ENCODE measurements around the gene CCDC197. TPM values are rescaled to one million over a fixed set of nuclear protein-coding genes. Genes with fewer than 3 reads are reported as not detected.

Gene CCDC197
- total RNA-seq, 1 donor = not detected

DNA sequence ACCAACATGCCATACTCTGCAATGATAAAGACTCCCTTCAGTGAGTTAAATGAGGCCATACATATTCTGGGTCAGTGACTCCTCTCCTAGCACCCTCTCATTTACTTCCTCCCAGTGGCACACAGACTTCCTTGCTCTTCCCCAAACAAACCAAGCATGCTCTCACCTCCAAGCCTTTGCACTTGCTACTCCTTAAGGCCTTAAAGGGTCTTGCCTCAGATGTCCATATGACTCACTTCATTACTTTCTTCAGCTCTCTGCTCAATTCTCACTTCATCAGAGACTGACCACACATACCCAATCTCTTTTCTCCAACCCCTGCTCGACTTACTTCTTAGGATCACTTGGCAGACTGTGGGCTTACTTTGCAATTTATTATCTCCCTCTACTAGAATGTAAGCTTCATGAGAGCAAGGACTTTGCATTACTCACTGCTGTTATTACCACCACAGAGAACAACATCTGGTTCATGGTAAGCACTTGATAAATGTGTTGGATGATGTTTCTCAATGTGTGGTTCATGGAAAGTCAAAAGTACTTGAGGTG is 61.1 kb downstream of the CCDC197 start:
- TF ChIP-seq, protein P1, sequence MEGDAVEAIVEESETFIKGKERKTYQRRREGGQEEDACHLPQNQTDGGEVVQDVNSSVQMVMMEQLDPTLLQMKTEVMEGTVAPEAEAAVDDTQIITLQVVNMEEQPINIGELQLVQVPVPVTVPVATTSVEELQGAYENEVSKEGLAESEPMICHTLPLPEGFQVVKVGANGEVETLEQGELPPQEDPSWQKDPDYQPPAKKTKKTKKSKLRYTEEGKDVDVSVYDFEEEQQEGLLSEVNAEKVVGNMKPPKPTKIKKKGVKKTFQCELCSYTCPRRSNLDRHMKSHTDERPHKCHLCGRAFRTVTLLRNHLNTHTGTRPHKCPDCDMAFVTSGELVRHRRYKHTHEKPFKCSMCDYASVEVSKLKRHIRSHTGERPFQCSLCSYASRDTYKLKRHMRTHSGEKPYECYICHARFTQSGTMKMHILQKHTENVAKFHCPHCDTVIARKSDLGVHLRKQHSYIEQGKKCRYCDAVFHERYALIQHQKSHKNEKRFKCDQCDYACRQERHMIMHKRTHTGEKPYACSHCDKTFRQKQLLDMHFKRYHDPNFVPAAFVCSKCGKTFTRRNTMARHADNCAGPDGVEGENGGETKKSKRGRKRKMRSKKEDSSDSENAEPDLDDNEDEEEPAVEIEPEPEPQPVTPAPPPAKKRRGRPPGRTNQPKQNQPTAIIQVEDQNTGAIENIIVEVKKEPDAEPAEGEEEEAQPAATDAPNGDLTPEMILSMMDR (IDR thresholded peaks at IDR 0.05; ENCODE audit: insufficient read depth, low read length) = no peak
- DNase-seq (ENCODE audit: low read depth) = no peak
- H3K4me3 ChIP-seq (ENCODE audit: low read depth, low read length) = no peak overlapping the region

Small RNAs within 50 kb of the gene (small RNA-seq; reads per million reads assigned to genes)
- gene MIR4506 = not detected

Other genes with a start within 250 kb of the CCDC197 start
- 0.08 TPM in 1 of 2 replicates, not detected in the other for gene PRIMA1, start 208.8 kb upstream of the CCDC197 start, total RNA-seq (ENCODE audit: low replicate concordance)
- not detected in 2 replicates for gene FAM181A, start 70.0 kb upstream of the CCDC197 start, total RNA-seq (ENCODE audit: low replicate concordance)
- gene ASB2, start 20.7 kb upstream of the CCDC197 start, total RNA-seq (ENCODE audit: low replicate concordance) = 0.45 and 0.49 TPM in 2 replicates
- 2.5 and 2.8 TPM in 2 replicates for gene OTUB2, start 29.0 kb downstream of the CCDC197 start, total RNA-seq (ENCODE audit: low replicate concordance)
- gene DDX24, start 83.9 kb downstream of the CCDC197 start, total RNA-seq (ENCODE audit: low replicate concordance) = 130 and 446 TPM in 2 replicates
- gene IFI27L1, start 84.0 kb downstream of the CCDC197 start, total RNA-seq (ENCODE audit: low replicate concordance) = 8.9 and 12.2 TPM in 2 replicates
- gene IFI27, start 113.4 kb downstream of the CCDC197 start, total RNA-seq (ENCODE audit: low replicate concordance) = 20.2 and 78.2 TPM in 2 replicates
- 107 and 247 TPM in 2 replicates for gene IFI27L2, start 132.3 kb downstream of the CCDC197 start, total RNA-seq (ENCODE audit: low replicate concordance)
- gene PPP4R4, start 177.0 kb downstream of the CCDC197 start, total RNA-seq (ENCODE audit: low replicate concordance) = 0.98 and 7.0 TPM in 2 replicates

Measured in fibroblast of the aortic adventitia (primary cell).